A673 (cell line): ENCODE data around the gene SLC4A1. TPM values are rescaled to one million over a fixed set of nuclear protein-coding genes. Genes with fewer than 3 reads are reported as not detected.
"Not testable (repeated sequence)": the region's sequence is repeated elsewhere in the genome, so short reads cannot be mapped to it uniquely, and the experiment has no call there.

ENCODE experiments used
- BruUV-seq: library from RNA; stranded (reverse); fragments of 400-500 nt; replicated peaks from 2 replicates; lab custom pipeline; 2021; lab: Mats Ljungman, UMichigan
- CTCF ChIA-PET: fragments of 300-600 bp; sonication (Branson Sonifier 250); formaldehyde crosslinking; loops from one replicate; lab custom pipeline; 2022; ENCODE audit warnings: antibody characterized with exemption; lab: Charles Lee
- POLR2A ChIA-PET: fragments of 300-600 bp; sonication (Branson Sonifier 250); formaldehyde crosslinking; loops from one replicate; lab custom pipeline; 2022; ENCODE audit warnings: antibody characterized with exemption; ENCODE audit not compliant: low non-redundant PET; lab: Charles Lee
- DNase-seq: peaks from one replicate; pipeline ENCODE4 v3.0.0-alpha.2; 2015; ENCODE audit warnings: low spot score
- H3K27ac ChIP-seq: fragments of 200-600 bp; sonication (generic); 2 replicates; pipeline ENCODE4 v1.5.1; 2016; ENCODE audit warnings: mixed run types, low read depth, mild to moderate bottlenecking, mixed read lengths, antibody characterized with exemption, low read length; ENCODE audit not compliant: poor library complexity, severe bottlenecking
- H3K27me3 ChIP-seq: fragments of 200-600 bp; sonication (generic); replicated peaks from 2 replicates; pipeline ENCODE4 v1.6.1; 2017; ENCODE audit warnings: mixed run types, low read depth, mild to moderate bottlenecking, mixed read lengths, antibody characterized with exemption, low read length; ENCODE audit not compliant: insufficient read depth, poor library complexity
- H3K36me3 ChIP-seq: fragments of 200-600 bp; sonication (generic); 2 replicates; pipeline ENCODE4 v1.6.1; 2016; ENCODE audit warnings: mixed run types, mild to moderate bottlenecking, mixed read lengths, antibody characterized with exemption, low read length; ENCODE audit not compliant: insufficient read depth, poor library complexity, severe bottlenecking
- H3K4me1 ChIP-seq: fragments of 200-600 bp; sonication (generic); 2 replicates; pipeline ENCODE4 v1.6.1; 2017; ENCODE audit warnings: mixed run types, mild to moderate bottlenecking, mixed read lengths, antibody characterized with exemption, low read length; ENCODE audit not compliant: insufficient read depth, poor library complexity, severe bottlenecking
- H3K4me3 ChIP-seq: fragments of 200-600 bp; sonication (generic); 2 replicates; pipeline ENCODE4 v1.5.1; 2016; ENCODE audit warnings: low read depth, mixed run types, mild to moderate bottlenecking, mixed read lengths, low read length; ENCODE audit not compliant: poor library complexity, severe bottlenecking
- H3K9me3 ChIP-seq: fragments of 200-600 bp; sonication (generic); 2 replicates; pipeline ENCODE4 v1.6.1; 2016; ENCODE audit warnings: mixed run types, low read depth, mild to moderate bottlenecking, mixed read lengths, antibody characterized with exemption, low read length; ENCODE audit not compliant: poor library complexity, severe bottlenecking
- EZH2 ChIP-seq: fragments of 200-600 bp; sonication (generic); IDR thresholded peaks from 2 replicates; pipeline ENCODE4 v1.6.1; 2017; ENCODE audit warnings: borderline replicate concordance, low read depth, mild to moderate bottlenecking, mixed read lengths, antibody characterized with exemption, low read length; ENCODE audit not compliant: poor library complexity, severe bottlenecking
- intact Hi-C: fragments of 100-400 bp; cut with micrococcal nuclease; formaldehyde crosslinking; loops from one replicate; pipeline ENCODE4 v1.10.0; 2022; ENCODE audit not compliant: unreplicated experiment
- total RNA-seq: library from RNA; stranded (reverse); gene quantifications from 2 replicates; pipeline ENCODE4 v1.2.3, GENCODE V29; 2021
- TF ChIP-seq, protein P1 (sequence below): fragments of 300-800, 200-600 bp; sonication (generic); conservative IDR thresholded peaks from 2 replicates; pipeline ENCODE4 v1.5.1; 2017; ENCODE audit warnings: low read depth, mild to moderate bottlenecking, antibody characterized with exemption, low read length, moderate library complexity, mixed read lengths

Gene SLC4A1
- total RNA-seq, 1 experiment from 2014 or later: not detected

- DNase-seq: no peak
- no peak overlapping the region for H3K4me3 ChIP-seq
- H3K27me3 ChIP-seq: no peaks in the 10 kb centered on the region
- CTCF ChIA-PET: no interaction called here
- no peak overlapping the region for H3K27ac ChIP-seq
- POLR2A ChIA-PET: no interaction called here
- H3K36me3 ChIP-seq: no peaks in the 10 kb centered on the region
- TF ChIP-seq, protein P1, sequence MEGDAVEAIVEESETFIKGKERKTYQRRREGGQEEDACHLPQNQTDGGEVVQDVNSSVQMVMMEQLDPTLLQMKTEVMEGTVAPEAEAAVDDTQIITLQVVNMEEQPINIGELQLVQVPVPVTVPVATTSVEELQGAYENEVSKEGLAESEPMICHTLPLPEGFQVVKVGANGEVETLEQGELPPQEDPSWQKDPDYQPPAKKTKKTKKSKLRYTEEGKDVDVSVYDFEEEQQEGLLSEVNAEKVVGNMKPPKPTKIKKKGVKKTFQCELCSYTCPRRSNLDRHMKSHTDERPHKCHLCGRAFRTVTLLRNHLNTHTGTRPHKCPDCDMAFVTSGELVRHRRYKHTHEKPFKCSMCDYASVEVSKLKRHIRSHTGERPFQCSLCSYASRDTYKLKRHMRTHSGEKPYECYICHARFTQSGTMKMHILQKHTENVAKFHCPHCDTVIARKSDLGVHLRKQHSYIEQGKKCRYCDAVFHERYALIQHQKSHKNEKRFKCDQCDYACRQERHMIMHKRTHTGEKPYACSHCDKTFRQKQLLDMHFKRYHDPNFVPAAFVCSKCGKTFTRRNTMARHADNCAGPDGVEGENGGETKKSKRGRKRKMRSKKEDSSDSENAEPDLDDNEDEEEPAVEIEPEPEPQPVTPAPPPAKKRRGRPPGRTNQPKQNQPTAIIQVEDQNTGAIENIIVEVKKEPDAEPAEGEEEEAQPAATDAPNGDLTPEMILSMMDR: no peak
- no peak for TF ChIP-seq EZH2
- intact Hi-C loops: no loop called here
- H3K9me3 ChIP-seq: no peaks in the 10 kb centered on the region
- no TSS peak for BruUV-seq
- no peaks in the 10 kb centered on the region for H3K4me1 ChIP-seq
Measured at GRCh38 chr17:44241106-44241624, 26.8 kb downstream of the SLC4A1 start.

DNA sequence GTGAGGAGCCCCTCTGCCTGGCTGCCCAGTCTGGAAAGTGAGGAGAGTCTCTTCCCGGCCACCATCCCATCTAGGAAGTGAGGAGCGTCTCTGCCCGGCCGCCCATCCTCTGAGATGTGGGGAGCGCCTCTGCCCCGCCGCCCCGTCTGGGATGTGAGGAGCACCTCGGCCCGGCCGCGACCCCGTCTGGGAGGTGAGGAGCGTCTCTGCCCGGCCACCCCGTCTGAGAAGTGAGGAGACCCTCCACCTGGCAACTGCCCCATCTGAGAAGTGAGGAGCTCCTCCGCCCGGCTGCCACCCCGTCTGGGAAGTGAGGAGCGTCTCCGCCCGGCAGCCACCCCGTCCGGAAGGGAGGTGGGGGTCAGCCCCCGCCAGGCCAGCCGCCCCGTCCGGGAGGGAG lies 30.0 kb downstream of the SLC4A1 start:
- DNase-seq, H3K4me3 ChIP-seq, H3K36me3 ChIP-seq, CTCF ChIA-PET, H3K9me3 ChIP-seq, H3K27ac ChIP-seq, BruUV-seq, intact Hi-C loops, H3K4me1 ChIP-seq, H3K27me3 ChIP-seq: not testable (repeated sequence)
- POLR2A ChIA-PET: interaction anchor here (0.7 kb wide), 1 partner anchor 104 kb away, joined by 4 read pairs; no protein-coding TSS in a partner anchor

GRCh38 chr17:44236444-44236991 lies 31.4 kb downstream of the SLC4A1 start:
- ChIA-PET POLR2A (no interaction called here), CTCF (no interaction called here)
- Histone ChIP-seq H3K36me3 (no peaks in the 10 kb centered on the region), H3K4me3 (no peak overlapping the region), H3K4me1 (no peaks in the 10 kb centered on the region), H3K27ac (no peak overlapping the region), H3K27me3 (no peaks in the 10 kb centered on the region), H3K9me3 (no peaks in the 10 kb centered on the region)
- TF ChIP-seq, protein P1: no peak
- no peak for TF ChIP-seq EZH2
- no TSS peak for BruUV-seq
- intact Hi-C loops: no loop called here
- DNase-seq: no peak

GRCh38 chr17:44235583-44235936 lies 32.4 kb downstream of the SLC4A1 start:
- Histone ChIP-seq H3K9me3 (no peaks in the 10 kb centered on the region), H3K36me3 (no peaks in the 10 kb centered on the region), H3K4me3 (no peak overlapping the region), H3K27me3 (no peaks in the 10 kb centered on the region), H3K27ac (no peak overlapping the region), H3K4me1 (no peaks in the 10 kb centered on the region)
- DNase-seq: no peak
- TF ChIP-seq, protein P1: no peak
- no peak for TF ChIP-seq EZH2
- POLR2A ChIA-PET: no interaction called here
- CTCF ChIA-PET: no interaction called here
- BruUV-seq: no TSS peak
- intact Hi-C loops: no loop called here
